ENCODE measurements around the gene BCL2L2. TPM values are rescaled to one million over a fixed set of nuclear protein-coding genes. Genes with fewer than 3 reads are reported as not detected.

Gene BCL2L2
- total RNA-seq, 1 experiment from 2014 or later = 33.5 TPM

- BruUV-seq (replicated peaks) = no TSS peak
These were observed 40.2 kb downstream of the BCL2L2 start for GRCh38 chr14:23346693-23347405.

GRCh38 chr14:23347406-23348296 is 41.0 kb downstream of the BCL2L2 start:
- no peak overlapping the region for H3K9ac ChIP-seq (ENCODE audit: low read length)
- CTCF ChIA-PET = no interaction called here
- no peak for TF ChIP-seq CTCF (conservative IDR thresholded peaks at IDR 0.05; ENCODE audit: low read depth, low read length)
- no peak for TF ChIP-seq EZH2 (IDR thresholded peaks at IDR 0.05; ENCODE audit: low read length, unreplicated experiment)
- TF ChIP-seq EZH2phosphoT487 (IDR thresholded peaks at IDR 0.05; ENCODE audit: borderline replicate concordance, low read length) = no peak

More at GRCh38 chr14:23346693-23347405, 40.2 kb downstream of the BCL2L2 start:
- H3K36me3 ChIP-seq (ENCODE audit: low read depth, low read length) = no peaks in the 10 kb centered on the region
- no peaks in the 10 kb centered on the region for H4K20me1 ChIP-seq (ENCODE audit: low read length)
- H3K4me1 ChIP-seq (ENCODE audit: insufficient read depth, low read length) = no peaks in the 10 kb centered on the region
- no peak overlapping the region for H3K4me3 ChIP-seq (ENCODE audit: low read length)
- no peak for TF ChIP-seq CTCF (conservative IDR thresholded peaks at IDR 0.05; ENCODE audit: low read depth, low read length)
- TF ChIP-seq EZH2phosphoT487 (IDR thresholded peaks at IDR 0.05; ENCODE audit: borderline replicate concordance, low read length) = no peak
- TF ChIP-seq EZH2 (IDR thresholded peaks at IDR 0.05; ENCODE audit: low read length, unreplicated experiment) = no peak
- no peak overlapping the region for H3K4me2 ChIP-seq (ENCODE audit: low read length)
- ATAC-seq (no peak), DNase-seq (no peak)
- no peaks in the 10 kb centered on the region for H3K9me2 ChIP-seq (replicated peaks; ENCODE audit: low read length)
- no peaks in the 10 kb centered on the region for H3K9me3 ChIP-seq (ENCODE audit: low read length)
- no peaks in the 10 kb centered on the region for H3F3A ChIP-seq (ENCODE audit: low read length, unreplicated experiment)
- no peak overlapping the region for H2AFZ ChIP-seq (ENCODE audit: low read length)
- ChIA-PET POLR2A (ENCODE audit: unreplicated experiment) (no interaction called here), CTCF (no interaction called here)
- no peaks in the 10 kb centered on the region for H3K27me3 ChIP-seq (ENCODE audit: low read length)
- no peak overlapping the region for H3K9ac ChIP-seq (ENCODE audit: low read length)
- H3K79me2 ChIP-seq (ENCODE audit: low read length) = no peaks in the 10 kb centered on the region
- intact Hi-C loops (cut with micrococcal nuclease) = no loop called here
- no peak overlapping the region for H3K27ac ChIP-seq (ENCODE audit: low read length)

More at GRCh38 chr14:23347406-23348296, 41.0 kb downstream of the BCL2L2 start:
- POLR2A ChIA-PET (ENCODE audit: unreplicated experiment) = no interaction called here
- ATAC-seq (no peak), DNase-seq (no peak)
- Histone ChIP-seq H3K27me3 (ENCODE audit: low read length) (no peaks in the 10 kb centered on the region), H3K4me2 (ENCODE audit: low read length) (no peak overlapping the region), H3K9me2 (replicated peaks; ENCODE audit: low read length) (no peaks in the 10 kb centered on the region), H3K9me3 (ENCODE audit: low read length) (no peaks in the 10 kb centered on the region), H4K20me1 (ENCODE audit: low read length) (no peaks in the 10 kb centered on the region), H3K4me1 (ENCODE audit: insufficient read depth, low read length) (no peaks in the 10 kb centered on the region), H2AFZ (ENCODE audit: low read length) (no peak overlapping the region), H3K27ac (ENCODE audit: low read length) (no peak overlapping the region), H3K4me3 (ENCODE audit: low read length) (no peak overlapping the region), H3K36me3 (ENCODE audit: low read depth, low read length) (no peaks in the 10 kb centered on the region), H3F3A (ENCODE audit: low read length, unreplicated experiment) (no peaks in the 10 kb centered on the region), H3K79me2 (ENCODE audit: low read length) (no peaks in the 10 kb centered on the region)
- intact Hi-C loops (cut with micrococcal nuclease) = no loop called here
- BruUV-seq (replicated peaks) = no TSS peak
